Activated T-cell treated with anti-CD3 and anti-CD28 coated beads, Interleukin-2, amount 50 U/mL, for 4 hours (primary cell): ENCODE measurements around the gene FOXP4. TPM values are rescaled to one million over a fixed set of nuclear protein-coding genes. Genes with fewer than 3 reads are reported as not detected.
A peak's percentile ranks its signal among the peaks of the same experiment; 100 is the strongest.

Experiments used
- ATAC-seq, 2 donors: fragments of 200-7000 bp; cut with Tn5 transposase; one replicate each; pipeline ENCODE4 v1.10.0; 2021
- DNase-seq: peaks from one replicate; pipeline ENCODE4 v3.0.0-alpha.2; 2020
- H3K27me3 Mint-ChIP-seq: one replicate; pipeline ENCODE4 v1.8.0; 2021; ENCODE audit warnings: low read depth, mixed read lengths
- H3K36me3 Mint-ChIP-seq: one replicate; pipeline ENCODE4 v1.8.0; 2022; ENCODE audit warnings: mixed read lengths; ENCODE audit not compliant: insufficient read depth
- H3K4me1 Mint-ChIP-seq: one replicate; pipeline ENCODE4 v1.8.0; 2021; ENCODE audit warnings: low read depth, mixed read lengths
- H3K4me3 Mint-ChIP-seq: one replicate; pipeline ENCODE4 v1.8.0; 2021; ENCODE audit warnings: mild to moderate bottlenecking, moderate library complexity, mixed read lengths
- H3K9me3 Mint-ChIP-seq: one replicate; pipeline ENCODE4 v1.8.0; 2021; ENCODE audit warnings: mixed read lengths
- total RNA-seq, 3 donors: library from RNA; stranded (reverse); gene quantifications; one replicate each; pipeline ENCODE4 v1.2.1, GENCODE V29; 2021

Gene FOXP4
- total RNA-seq, 3 donors from 2014 or later = 23.0 to 38.6 (median 28.2) TPM

- ATAC-seq = no peak
- Mint-ChIP-seq H3K9me3 (peaks cover 4% of the 10 kb centered on the region), H3K4me1 (peaks cover 9% of the 10 kb centered on the region), H3K36me3 (no peaks in the 10 kb centered on the region), H3K4me3 (no peak overlapping the region), H3K27me3 (peaks cover 28% of the 10 kb centered on the region)
- no peak for DNase-seq
Measured at GRCh38 chr6:41630069-41630468, 83.9 kb downstream of the FOXP4 start.

GRCh38 chr6:41630946-41631345 is 84.8 kb downstream of the FOXP4 start:
- Mint-ChIP-seq H3K27me3 (peaks cover 35% of the 10 kb centered on the region), H3K36me3 (no peaks in the 10 kb centered on the region), H3K9me3 (no peaks in the 10 kb centered on the region), H3K4me3 (no peak overlapping the region), H3K4me1 (peaks cover under 1% of the 10 kb centered on the region)
- no peak for ATAC-seq
- no peak for DNase-seq

- H3K27me3 Mint-ChIP-seq = peaks cover 51% of the 10 kb centered on the region
- peaks cover 5% of the 10 kb centered on the region for H3K4me1 Mint-ChIP-seq
- ATAC-seq (no peak), DNase-seq (no peak)
- no peaks in the 10 kb centered on the region for H3K36me3 Mint-ChIP-seq
- no peaks in the 10 kb centered on the region for H3K9me3 Mint-ChIP-seq
- H3K4me3 Mint-ChIP-seq = no peak overlapping the region
Measured at GRCh38 chr6:41633056-41633634, 87.0 kb downstream of the FOXP4 start.

GRCh38 chr6:41634657-41635056 is 88.5 kb downstream of the FOXP4 start:
- Mint-ChIP-seq H3K27me3 (peaks cover 53% of the 10 kb centered on the region), H3K9me3 (no peaks in the 10 kb centered on the region), H3K36me3 (no peaks in the 10 kb centered on the region), H3K4me1 (peaks cover 6% of the 10 kb centered on the region), H3K4me3 (no peak overlapping the region)
- ATAC-seq = no peak
- DNase-seq = no peak

- DNase-seq (no peak), ATAC-seq (no peak)
- Mint-ChIP-seq H3K4me1 (peaks cover 8% of the 10 kb centered on the region), H3K27me3 (peaks cover 60% of the 10 kb centered on the region), H3K4me3 (no peak overlapping the region), H3K9me3 (no peaks in the 10 kb centered on the region), H3K36me3 (no peaks in the 10 kb centered on the region)
Measured at GRCh38 chr6:41635365-41635764, 89.2 kb downstream of the FOXP4 start.

- DNase-seq (no peak), ATAC-seq (no peak)
- Mint-ChIP-seq H3K36me3 (no peaks in the 10 kb centered on the region), H3K9me3 (no peaks in the 10 kb centered on the region), H3K27me3 (peaks cover 63% of the 10 kb centered on the region), H3K4me1 (peaks cover 8% of the 10 kb centered on the region), H3K4me3 (no peak overlapping the region)
Measured at GRCh38 chr6:41636833-41637193, 90.6 kb downstream of the FOXP4 start.

GRCh38 chr6:41637194-41638001 is 91.2 kb downstream of the FOXP4 start:
- peak overlapping the region; percentile 58 for H3K4me3 Mint-ChIP-seq
- peaks cover 64% of the 10 kb centered on the region for H3K27me3 Mint-ChIP-seq
- H3K9me3 Mint-ChIP-seq = no peaks in the 10 kb centered on the region
- H3K36me3 Mint-ChIP-seq = no peaks in the 10 kb centered on the region
- no peak for DNase-seq
- peaks cover 8% of the 10 kb centered on the region for H3K4me1 Mint-ChIP-seq
- no peak for ATAC-seq

- DNase-seq (no peak), ATAC-seq (peak; percentile 39 to 51)
- no peaks in the 10 kb centered on the region for H3K9me3 Mint-ChIP-seq
- H3K4me3 Mint-ChIP-seq = peak within 1 kb of the TSS; percentile 58
- H3K36me3 Mint-ChIP-seq = no peaks in the 10 kb centered on the region
- H3K4me1 Mint-ChIP-seq = peaks cover 8% of the 10 kb centered on the region
- peaks cover 60% of the 10 kb centered on the region for H3K27me3 Mint-ChIP-seq
Measured at GRCh38 chr6:41638002-41638934, 92.1 kb downstream of the FOXP4 start, which contains the start of gene MDFI. MDFI (plus strand) TSS chr6:41638468; CDS start chr6:41638750, 282 bp downstream.

GRCh38 chr6:41638935-41639808 is 93.0 kb downstream of the FOXP4 start:
- H3K36me3 Mint-ChIP-seq = no peaks in the 10 kb centered on the region
- DNase-seq (no peak), ATAC-seq (peak in 1 of 2 donors; percentile 7)
- peaks cover 8% of the 10 kb centered on the region for H3K4me1 Mint-ChIP-seq
- peaks cover 59% of the 10 kb centered on the region for H3K27me3 Mint-ChIP-seq
- H3K9me3 Mint-ChIP-seq = no peaks in the 10 kb centered on the region
- no peak overlapping the region for H3K4me3 Mint-ChIP-seq

- no peak for ATAC-seq
Measured at GRCh38 chr6:41639809-41640371, 93.7 kb downstream of the FOXP4 start.

GRCh38 chr6:41640426-41640825 is 94.2 kb downstream of the FOXP4 start:
- Mint-ChIP-seq H3K4me1 (peaks cover 8% of the 10 kb centered on the region), H3K9me3 (no peaks in the 10 kb centered on the region), H3K4me3 (no peak overlapping the region), H3K27me3 (peaks cover 53% of the 10 kb centered on the region), H3K36me3 (no peaks in the 10 kb centered on the region)
- ATAC-seq (no peak), DNase-seq (no peak)

More at GRCh38 chr6:41639809-41640371, 93.7 kb downstream of the FOXP4 start:
- Mint-ChIP-seq H3K9me3 (no peaks in the 10 kb centered on the region), H3K4me1 (peaks cover 8% of the 10 kb centered on the region), H3K27me3 (peaks cover 56% of the 10 kb centered on the region), H3K36me3 (no peaks in the 10 kb centered on the region), H3K4me3 (no peak overlapping the region)
- DNase-seq = no peak

GRCh38 chr6:41641352-41641925 is 95.3 kb downstream of the FOXP4 start:
- DNase-seq (no peak), ATAC-seq (no peak)
- H3K4me3 Mint-ChIP-seq = no peak overlapping the region
- no peaks in the 10 kb centered on the region for H3K36me3 Mint-ChIP-seq
- H3K27me3 Mint-ChIP-seq = peaks cover 51% of the 10 kb centered on the region
- peaks cover 8% of the 10 kb centered on the region for H3K4me1 Mint-ChIP-seq
- H3K9me3 Mint-ChIP-seq = no peaks in the 10 kb centered on the region
